HFFc6 (cell line): ENCODE data around the gene TMEM35B. TPM values are rescaled to one million over a fixed set of nuclear protein-coding genes. Genes with fewer than 3 reads are reported as not detected.

Experiments
- DNase-seq: peaks from one replicate; pipeline ENCODE4 v3.0.0-alpha.2; 2018
- H3K27ac Mint-ChIP-seq: 2 replicates; pipeline ENCODE4 v1.8.0; 2020; ENCODE audit warnings: mild to moderate bottlenecking, mixed read lengths
- H3K27me3 Mint-ChIP-seq: 2 replicates; pipeline ENCODE4 v1.8.0; 2021; ENCODE audit warnings: mild to moderate bottlenecking, moderate library complexity, mixed read lengths; ENCODE audit not compliant: insufficient read depth
- H3K36me3 Mint-ChIP-seq: 2 replicates; pipeline ENCODE4 v1.8.0; 2021; ENCODE audit warnings: low read depth, mixed read lengths
- H3K4me1 Mint-ChIP-seq: 2 replicates; pipeline ENCODE4 v1.8.0; 2020; ENCODE audit warnings: low read depth, mixed read lengths
- H3K4me3 Mint-ChIP-seq: 2 replicates; pipeline ENCODE4 v1.8.0; 2020; ENCODE audit warnings: mild to moderate bottlenecking, moderate library complexity, mixed read lengths
- H3K9me3 Mint-ChIP-seq: 2 replicates; pipeline ENCODE4 v1.8.0; 2020; ENCODE audit warnings: mild to moderate bottlenecking, mixed read lengths
- CTCF ChIP-seq: fragments of 200-600 bp; sonication (generic); IDR thresholded peaks from 2 replicates; pipeline ENCODE4 v1.5.0; 2021; ENCODE audit warnings: antibody characterized with exemption, mild to moderate bottlenecking
- total RNA-seq, 6 experiments: library from RNA; stranded (reverse); fragmentation: NEBNext Ultra II Directional; extraction: Animal tissue kit (Norgen Biotek cat#: 25700); gene quantifications; 2 replicates in 1 of 6; 3 replicates in 5 of 6; pipeline ENCODE4 v1.2.3, GENCODE V29; 2021

The TMEM35B gene
- total RNA-seq, 6 experiments from 2014 or later, result 20.3 to 27.7 (median 20.8) TPM

- no peak for TF ChIP-seq CTCF
- Mint-ChIP-seq H3K4me1 (peaks cover 44% of the 10 kb centered on the region), H3K27me3 (no peaks in the 10 kb centered on the region; the same call in 1 of the 2 replicates), H3K4me3 (no peak overlapping the region), H3K27ac (no peak overlapping the region), H3K36me3 (peaks cover 4% of the 10 kb centered on the region), H3K9me3 (no peaks in the 10 kb centered on the region)
- DNase-seq, result no peak
Observed at GRCh38 chr1:34982820-34983376, 2.2 kb downstream of the TMEM35B start.

GRCh38 chr1:34980715-34981114 lies 4.4 kb downstream of the TMEM35B start:
- DNase-seq, result no peak
- Mint-ChIP-seq H3K36me3 (no peaks in the 10 kb centered on the region), H3K9me3 (no peaks in the 10 kb centered on the region), H3K27ac (no peak overlapping the region), H3K4me3 (no peak overlapping the region), H3K4me1 (peaks cover 29% of the 10 kb centered on the region), H3K27me3 (no peaks in the 10 kb centered on the region; the same call in 1 of the 2 replicates)
- no peak for TF ChIP-seq CTCF

- H3K27me3 Mint-ChIP-seq, result no peaks in the 10 kb centered on the region; the same call in 1 of the 2 replicates
- no peaks in the 10 kb centered on the region for H3K9me3 Mint-ChIP-seq
- no peak overlapping the region for H3K4me3 Mint-ChIP-seq
- no peak for DNase-seq
- no peak overlapping the region for H3K27ac Mint-ChIP-seq
- TF ChIP-seq CTCF, result no peak
- H3K4me1 Mint-ChIP-seq, result peaks cover 27% of the 10 kb centered on the region
- no peaks in the 10 kb centered on the region for H3K36me3 Mint-ChIP-seq
Observed at GRCh38 chr1:34978921-34979320, 6.2 kb downstream of the TMEM35B start.

GRCh38 chr1:34977858-34978257 lies 7.3 kb downstream of the TMEM35B start:
- TF ChIP-seq CTCF, result no peak
- Mint-ChIP-seq H3K4me1 (peaks cover 22% of the 10 kb centered on the region), H3K4me3 (no peak overlapping the region), H3K27me3 (peaks cover 3% of the 10 kb centered on the region), H3K36me3 (no peaks in the 10 kb centered on the region), H3K9me3 (no peaks in the 10 kb centered on the region), H3K27ac (peak overlapping the region; percentile 30; the same call in 1 of the 2 replicates)
- DNase-seq, result peak; percentile 36

GRCh38 chr1:34977210-34977471 lies 8.0 kb downstream of the TMEM35B start:
- H3K9me3 Mint-ChIP-seq, result no peaks in the 10 kb centered on the region

More at GRCh38 chr1:34977210-34977471, 8.0 kb downstream of the TMEM35B start:
- H3K27me3 Mint-ChIP-seq, result peaks cover 5% of the 10 kb centered on the region
- no peak overlapping the region for H3K4me3 Mint-ChIP-seq
- TF ChIP-seq CTCF, result no peak
- no peak for DNase-seq
- H3K4me1 Mint-ChIP-seq, result peaks cover 22% of the 10 kb centered on the region
- no peak overlapping the region for H3K27ac Mint-ChIP-seq
- H3K36me3 Mint-ChIP-seq, result no peaks in the 10 kb centered on the region
